HG02840 (cell line): ENCODE data around the gene RASSF8.

Experiments used
- ATAC-seq: cut with Tn5 transposase; IDR thresholded peaks from one replicate; pipeline ENCODE4 v1.9.1; 2021; ENCODE audit warnings: mild to moderate bottlenecking, moderate library complexity, moderate number of reproducible peaks; ENCODE audit not compliant: unreplicated experiment, low FRiP score

The RASSF8 gene

DNA sequence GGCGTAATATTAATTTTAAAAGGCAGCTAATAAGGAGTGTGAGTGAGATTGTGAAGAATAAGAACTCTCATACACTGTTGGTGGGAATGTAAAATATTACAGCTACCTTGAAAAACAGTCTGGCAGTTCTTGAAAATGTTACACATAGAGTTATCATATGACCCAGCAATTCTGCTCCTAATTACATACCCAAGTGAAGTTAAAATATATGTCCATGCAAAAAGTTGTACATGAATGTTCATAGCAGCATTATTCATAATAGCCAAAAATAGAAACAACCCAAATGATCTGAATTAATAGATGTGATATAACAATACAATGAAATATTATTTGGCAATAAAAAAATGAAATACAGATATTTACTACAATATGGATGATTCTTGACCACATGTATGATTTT is 68.2 kb downstream of the RASSF8 start:
- ATAC-seq: no peak

DNA sequence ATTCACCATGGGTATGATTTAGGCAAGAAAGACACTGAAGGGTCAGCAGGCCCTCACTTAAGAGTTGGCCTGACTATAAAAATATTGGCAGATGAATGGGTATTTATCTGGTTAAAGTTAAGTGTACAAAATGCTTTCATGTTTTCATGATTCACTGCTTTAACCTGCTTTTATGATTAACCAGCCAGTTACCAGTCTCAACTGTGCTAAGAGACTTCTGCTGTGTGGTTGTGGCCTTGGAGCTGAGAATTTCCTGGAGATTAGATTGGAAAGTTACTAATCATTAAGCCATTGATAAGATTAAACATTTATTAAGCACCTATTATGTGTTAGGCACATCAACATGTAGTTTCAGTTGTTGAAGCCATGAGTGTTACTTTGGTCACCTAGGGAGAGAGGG is 68.9 kb downstream of the RASSF8 start:
- no peak for ATAC-seq

DNA sequence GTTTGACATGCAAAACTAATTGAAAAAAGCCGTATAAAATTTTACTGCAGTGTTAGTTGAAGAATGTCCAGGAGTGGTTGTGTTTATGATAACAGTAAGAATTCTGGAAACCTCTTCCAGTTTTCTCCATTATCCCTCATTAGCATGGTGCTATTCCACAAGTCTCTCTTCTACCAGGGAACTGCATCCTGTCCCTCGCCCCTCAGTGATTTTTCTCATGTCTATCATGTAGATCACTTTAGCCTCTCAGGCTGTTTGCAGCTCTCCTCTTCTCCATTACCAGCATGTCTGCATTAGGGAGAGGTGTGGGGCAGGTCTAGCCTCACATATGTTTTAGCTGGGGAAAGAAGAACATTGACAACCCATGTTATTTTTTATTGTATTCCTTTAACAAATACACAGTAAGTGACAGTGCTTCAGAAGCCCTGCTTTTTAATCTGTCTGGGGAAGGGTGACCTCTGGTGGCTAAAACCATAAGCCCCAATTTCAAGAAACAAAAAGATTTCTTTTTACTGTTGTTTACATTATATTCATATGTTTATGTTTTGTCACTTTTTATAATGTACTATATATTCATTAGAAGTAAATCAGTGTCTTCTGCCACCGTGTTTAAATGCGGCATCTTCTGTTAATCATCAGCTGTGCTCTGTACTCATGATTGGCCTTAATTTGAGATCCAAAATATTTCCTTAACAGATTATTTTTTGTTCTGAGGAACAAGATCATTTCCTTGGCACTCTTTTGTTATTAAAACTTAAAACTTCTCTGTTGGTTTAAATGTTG is 70.7 kb downstream of the RASSF8 start:
- ATAC-seq: no peak

DNA sequence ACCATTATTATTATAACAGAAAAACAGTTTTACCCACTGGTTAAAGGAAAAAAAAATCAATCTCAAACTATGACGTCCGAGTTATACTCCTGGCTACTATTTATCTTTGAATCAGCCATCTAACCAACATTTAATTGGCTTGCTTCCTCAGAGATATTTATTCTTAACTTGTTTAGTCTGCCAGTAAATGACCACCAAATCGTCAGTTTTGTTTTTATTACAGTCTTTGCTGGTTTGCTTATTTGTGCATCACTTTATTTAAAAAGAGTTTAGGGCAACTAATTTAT is 71.2 kb downstream of the RASSF8 start:
- no peak for ATAC-seq

DNA sequence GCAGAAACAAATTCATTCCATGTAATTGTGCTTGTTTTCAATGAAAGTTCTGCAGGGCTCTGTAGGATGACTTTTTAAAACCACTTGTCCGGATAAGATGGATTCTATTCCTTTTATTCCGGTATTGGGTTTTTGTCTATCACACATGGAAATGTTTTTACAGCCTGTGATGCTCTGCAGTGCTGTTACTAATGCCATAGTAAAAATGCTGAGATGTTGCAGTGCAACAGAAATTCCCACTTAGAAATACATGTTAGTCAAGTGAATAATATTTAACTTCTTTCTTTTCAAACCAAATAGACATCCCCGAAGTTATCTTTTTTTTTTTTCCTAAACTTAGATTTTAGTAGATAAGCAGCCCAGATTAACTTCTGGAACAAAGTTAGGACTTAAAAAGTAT is 71.9 kb downstream of the RASSF8 start:
- ATAC-seq: no peak

DNA sequence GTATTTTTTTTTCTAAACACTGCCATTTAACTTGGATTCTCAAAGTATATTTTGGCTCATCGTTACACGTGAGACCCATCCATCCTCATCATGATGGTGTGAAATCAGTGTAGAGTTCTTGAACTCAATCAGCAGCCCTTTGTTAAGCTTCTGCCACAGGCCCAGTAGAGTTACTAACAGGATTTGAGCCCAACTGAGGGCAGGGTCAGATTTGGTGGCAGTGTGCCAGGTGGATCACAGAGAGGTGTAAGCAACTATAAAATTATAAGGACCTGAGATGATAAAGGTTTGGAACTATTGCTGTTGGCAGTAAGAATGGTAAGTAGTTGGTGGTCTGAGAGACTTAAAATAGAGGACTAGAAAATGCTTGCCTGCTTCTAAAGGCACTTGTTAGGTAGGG is 72.8 kb downstream of the RASSF8 start:
- ATAC-seq: no peak

DNA sequence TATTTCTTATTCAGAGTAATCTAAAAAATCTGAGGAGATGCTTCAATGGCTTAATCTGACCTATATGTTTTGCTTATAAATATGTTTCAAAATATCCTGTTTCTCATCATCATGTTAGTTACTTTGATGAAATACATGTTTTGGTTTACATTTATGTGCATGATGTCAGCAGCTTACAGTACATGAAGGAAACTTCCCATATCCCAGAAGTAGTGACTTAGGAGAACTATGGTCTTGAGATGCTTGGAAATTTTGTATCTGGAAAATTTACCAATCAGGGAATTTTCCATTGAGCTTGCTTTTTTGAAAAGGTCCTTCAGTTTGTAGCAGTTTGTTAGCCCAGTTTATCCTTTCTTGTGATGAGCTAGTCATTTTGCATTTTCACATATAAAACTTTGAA is 73.3 kb downstream of the RASSF8 start:
- ATAC-seq: no peak

DNA sequence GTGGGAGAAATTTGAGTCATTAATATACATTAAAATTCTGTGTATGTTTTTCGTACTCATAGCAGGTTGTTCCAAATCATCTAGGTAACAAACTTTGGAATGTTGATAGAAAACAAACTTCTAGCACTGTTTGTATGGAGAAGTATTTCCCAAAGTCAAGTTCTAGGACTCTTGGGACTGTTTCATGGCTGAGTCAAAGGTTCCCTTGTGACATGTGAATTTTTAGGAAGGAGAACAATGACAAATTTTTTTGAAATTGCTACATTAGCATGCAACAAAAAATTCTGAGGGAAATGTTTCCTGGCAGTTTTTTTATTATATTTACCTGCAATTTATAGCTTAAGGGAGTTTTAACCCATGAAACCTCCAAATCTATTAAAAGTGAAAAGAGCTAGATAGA is 73.8 kb downstream of the RASSF8 start:
- ATAC-seq: no peak

DNA sequence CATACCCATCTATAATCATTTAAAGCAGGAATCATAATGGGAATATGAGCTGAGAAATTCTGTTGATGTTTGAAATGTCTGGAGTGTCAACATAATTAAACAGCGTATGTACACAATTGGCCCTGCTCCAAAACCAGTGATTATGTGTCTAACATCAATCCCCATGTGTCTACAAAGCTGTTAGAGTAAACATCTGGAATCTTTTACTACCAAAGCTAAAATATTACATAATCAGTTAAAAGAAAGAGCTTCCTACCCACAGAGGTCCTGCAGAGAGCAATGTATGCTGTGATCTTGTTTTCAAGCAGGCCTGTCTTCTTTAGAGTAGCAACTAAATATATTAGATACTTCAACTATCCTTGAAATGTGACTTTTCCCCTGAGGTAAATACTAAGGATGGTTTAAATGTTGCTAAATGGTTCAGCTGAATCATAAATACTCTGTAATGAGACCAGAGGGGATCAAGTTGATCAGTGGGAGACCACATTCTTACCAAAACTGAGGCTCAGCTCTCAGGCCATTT is 74.3 kb downstream of the RASSF8 start:
- ATAC-seq: no peak

DNA sequence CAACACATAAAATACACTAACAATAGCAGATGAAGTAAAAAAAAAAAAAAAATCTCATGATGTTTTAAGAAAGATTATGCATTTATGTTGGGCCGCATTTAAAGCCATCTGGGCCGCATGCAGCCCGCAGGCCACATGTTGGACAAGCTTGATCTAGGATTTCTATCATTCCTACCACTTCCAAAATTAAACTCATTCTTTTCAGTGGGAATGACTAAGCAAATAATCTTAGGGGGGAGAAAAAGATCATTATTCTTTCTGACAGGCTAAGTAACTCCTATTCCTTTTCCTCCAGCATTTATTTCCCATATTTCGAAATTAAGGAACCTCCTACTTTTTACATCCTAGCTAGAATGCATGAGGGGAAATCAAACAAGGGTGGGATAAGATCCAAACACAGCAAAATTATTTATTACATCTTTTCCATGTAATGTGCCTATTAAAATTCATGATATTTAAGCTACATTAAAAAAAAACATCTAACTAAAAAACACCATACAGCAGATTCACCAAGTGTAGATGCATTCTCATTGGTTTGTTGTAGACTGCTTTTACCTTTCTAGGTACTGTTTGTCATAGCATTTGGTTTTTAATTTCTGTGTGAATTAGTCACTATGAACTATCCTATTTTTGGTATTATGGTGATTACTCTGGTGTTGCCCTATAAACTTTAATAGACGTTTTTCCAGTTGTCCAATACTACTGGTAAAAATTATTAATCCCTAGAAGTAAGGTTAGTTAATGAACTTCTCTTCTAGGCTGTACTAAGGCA is 76.1 kb downstream of the RASSF8 start:
- ATAC-seq: no peak

DNA sequence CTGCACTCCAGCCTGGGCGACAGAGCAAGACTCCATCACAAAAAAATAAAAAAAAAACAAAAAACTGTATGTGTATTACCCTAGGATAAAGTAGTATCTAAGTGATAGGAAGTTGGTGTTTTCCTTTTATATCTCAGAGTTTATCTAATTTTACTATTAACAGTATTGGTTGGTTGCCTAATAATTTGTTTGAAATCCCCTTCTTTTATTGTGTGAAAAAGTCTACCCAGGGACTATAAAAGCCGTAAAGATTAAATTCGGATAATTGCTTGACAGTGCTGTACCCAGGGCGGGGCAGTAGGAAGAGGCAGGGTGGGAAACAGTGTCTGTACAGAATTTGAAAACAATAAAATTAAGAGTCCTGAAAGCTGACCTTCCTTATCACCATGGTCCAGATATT is 78.4 kb downstream of the RASSF8 start:
- no peak for ATAC-seq

DNA sequence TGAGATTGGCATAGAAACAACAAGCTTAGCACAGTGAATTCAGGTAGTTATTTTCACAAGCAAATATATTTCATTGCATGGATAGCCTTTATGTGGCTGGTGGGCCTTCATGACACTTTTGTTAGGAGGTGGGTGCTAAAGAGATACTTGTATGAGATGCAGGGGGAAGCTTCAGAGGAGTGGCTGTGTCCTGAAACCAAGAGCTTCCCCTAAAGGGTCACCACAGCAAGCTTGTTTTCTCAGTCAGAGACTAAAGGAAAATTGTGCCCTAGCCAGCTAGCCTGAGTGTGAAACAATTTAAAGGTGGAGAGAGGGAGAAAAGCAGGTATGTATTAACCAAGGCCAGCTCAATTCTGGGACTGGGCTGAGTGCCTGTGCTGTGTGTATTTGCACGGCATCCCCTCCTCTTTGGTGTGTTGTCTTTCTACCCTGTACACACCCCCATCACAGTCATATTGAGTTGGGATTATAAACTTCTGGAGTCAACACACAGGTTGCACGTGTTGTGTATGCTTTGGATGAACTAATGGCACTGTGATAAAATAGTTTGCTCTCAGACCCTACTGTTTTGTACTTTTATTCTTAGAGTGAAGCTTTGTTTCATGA is 79.2 kb downstream of the RASSF8 start:
- ATAC-seq: no peak

DNA sequence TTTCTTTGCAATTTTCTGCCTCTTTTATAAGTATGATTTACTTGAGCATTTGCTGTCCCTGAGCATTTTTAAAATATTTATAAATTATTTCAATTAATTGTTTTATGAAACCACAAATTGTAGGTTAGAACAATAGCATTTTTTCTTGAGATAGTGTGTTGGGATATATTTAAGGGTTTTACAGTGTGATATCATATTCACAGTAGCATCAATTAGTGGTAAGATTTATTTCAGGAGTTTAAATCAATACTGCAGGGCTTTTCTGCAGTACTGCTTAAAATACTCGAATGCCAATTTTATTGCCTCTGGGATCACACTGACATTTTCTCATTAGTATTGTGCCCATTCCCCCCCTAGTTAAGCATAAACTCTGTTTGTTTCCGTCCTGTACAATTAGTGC is 84.2 kb downstream of the RASSF8 start:
- no peak for ATAC-seq

DNA sequence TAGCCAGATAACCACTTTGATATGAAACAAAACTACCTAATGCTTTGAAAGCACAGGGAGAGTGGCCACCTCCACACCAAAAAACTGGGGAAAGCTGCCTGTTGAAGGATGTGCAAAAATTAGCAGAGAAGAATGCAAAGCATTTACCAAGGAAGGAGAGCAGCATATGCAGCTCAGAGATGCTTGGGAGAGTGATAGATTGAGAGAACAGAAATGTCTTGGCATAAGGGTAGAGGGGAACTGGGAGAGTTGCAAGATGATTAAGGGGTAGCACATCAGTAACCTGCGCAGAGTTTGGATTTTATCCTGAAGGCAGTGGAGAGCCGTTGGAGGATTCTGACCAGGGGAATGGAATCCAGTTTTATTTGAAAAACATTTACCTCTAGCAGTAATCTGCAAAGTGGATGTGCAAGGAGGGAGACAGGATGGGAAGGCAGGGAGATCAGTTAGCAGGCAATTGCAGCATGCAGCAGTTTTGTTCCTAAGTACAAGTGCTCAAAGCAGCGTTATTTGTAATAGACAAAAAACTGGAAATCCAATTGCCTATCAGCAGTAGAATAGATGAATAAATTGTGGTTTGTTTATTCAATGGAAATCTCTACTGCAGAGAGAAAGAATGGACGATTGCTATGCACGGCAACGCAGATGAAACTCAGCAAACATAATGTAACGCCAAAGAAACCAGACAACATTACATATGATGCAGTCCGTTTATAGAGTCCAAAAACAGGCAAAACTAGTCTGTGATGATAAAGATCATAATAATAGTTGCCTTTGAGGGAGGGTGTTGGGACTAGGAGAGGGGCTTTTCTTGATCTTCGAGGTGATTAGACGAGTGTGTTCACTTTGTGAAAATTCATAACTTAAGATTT is 84.9 kb downstream of the RASSF8 start:
- ATAC-seq: no peak

DNA sequence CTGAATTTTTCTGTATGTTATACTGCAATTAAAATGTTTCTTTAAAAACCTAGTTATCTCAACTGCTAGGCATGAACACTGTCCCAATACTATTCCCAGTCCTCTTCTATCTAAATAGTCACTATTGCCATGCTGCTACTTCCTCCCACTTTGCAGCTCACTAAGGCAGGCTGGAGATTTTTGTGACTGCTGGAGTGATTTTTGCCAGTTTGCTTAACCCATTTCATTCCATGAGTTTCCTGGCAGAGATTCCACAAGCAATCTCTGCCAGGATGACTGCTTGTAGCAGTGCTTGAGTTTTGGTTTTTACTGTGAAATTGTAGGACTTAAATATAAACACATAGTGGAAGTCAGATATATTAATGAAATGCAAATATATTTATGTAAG is 85.5 kb downstream of the RASSF8 start:
- no peak for ATAC-seq

DNA sequence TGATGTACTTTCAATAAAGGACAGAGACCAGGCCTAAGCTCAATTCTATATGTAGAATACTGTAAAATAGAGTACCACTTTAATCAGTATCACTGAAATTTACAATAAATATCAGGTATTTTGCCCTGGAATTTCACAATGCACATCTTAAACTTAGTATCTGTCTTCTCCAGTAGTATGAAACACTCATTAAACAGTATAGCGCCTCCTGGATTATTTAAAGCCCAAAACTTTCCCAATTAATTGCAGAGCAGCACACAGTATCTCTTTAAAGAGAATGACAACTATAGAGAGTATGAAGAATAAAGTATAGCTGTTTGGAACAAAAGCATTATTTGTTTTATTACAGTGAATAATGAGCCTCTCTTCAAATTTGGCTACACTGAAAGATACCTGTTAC is 86.1 kb downstream of the RASSF8 start:
- no peak for ATAC-seq

DNA sequence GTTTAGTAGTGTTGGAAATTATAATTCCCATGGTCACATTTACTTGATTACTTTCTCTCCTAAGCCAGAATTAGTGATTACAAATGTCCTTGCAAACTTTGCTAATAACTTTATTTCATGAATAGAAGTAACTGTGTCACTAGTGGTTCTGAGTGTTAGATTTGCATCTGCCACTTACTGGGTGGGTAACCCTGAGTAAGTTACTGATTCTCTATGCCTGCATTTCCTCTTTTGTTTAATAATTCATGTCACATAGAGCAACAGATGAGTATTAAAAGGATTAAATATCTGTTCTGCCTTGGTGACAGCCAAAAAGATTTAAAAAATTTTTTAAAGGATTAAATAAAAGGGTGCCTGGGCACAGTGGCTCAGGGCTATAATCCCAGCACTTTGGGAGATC is 87.7 kb downstream of the RASSF8 start:
- no peak for ATAC-seq

DNA sequence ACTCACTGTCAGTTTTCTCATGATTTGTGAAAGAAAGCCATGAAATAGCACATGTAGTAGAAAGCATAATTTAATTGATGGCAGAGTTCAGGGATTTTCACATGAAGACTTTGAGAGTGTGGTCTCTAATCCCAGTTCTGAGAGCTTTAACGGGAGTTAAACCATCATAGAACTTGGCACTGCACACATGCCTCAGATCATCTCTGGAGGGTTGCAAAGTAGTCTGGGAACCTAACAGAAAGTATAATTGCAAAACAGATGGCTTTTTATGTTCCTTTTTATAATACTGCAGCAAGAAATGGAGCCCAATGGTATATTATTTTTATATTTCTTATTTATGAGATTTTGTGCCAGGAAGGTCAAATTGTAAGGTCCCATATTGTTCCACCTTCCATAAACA is 88.4 kb downstream of the RASSF8 start:
- ATAC-seq: no peak

DNA sequence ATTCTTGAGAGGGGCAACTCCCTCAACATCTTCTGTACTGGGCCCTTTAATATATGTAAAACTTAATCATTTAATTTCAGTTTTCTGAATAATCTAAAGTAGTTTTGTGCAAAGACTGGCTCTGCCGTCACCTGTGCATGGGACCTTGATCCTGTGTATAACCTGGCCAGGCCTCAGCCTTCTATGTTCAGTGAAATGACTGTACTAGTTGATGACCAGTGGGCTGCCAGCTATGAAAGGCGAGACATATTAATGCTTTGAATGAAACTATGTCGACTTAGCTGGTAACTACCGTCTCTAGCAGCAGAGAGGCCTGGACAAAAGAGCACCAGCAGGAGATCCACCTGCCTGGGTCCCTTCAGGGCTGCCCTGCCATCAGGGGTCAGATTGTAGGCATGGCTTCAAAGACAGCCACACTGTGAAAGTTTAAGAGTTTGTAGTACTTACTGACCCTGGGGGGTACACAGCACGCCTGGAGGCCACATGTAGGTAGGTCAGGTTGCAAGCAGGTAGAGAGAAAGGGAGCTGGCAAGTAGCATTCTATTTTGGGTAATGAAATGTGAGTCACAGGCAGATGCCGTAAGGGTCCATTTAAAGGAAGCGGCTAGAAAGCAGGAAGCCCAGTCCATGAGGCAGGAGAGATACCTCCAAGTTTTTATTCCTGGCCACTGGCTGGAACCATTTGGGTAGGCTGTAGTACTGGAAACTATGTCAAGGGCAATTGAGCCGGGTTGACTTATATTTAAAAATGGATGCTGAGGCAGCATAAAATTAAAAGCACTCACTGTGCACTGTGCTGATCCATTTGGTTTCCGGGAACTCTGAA is 89.1 kb downstream of the RASSF8 start:
- ATAC-seq: no peak

DNA sequence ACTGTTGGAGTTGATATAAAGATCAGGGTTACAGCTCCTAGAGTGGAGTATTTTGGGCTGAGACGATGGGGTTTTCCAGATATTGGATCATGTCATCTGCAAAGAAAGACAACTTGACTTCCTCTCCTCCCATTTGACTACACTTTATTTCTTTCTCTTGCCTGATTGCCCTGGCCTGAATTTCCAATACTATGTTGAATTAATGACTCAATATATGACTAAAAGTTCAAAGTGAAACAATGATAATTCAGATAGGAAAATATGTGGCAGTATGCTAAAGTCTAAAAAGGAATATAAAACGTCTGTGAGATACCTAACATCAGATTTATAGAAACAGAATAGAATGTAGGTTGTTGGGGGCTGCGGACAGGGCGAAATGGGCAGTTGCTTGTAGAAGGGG is 94.2 kb downstream of the RASSF8 start:
- ATAC-seq: no peak
